A549 (cell line): ENCODE data around the gene CSTPP1. TPM values are rescaled to one million over a fixed set of nuclear protein-coding genes. Genes with fewer than 3 reads are reported as not detected.

Source experiments
- ATAC-seq, 2 experiments: fragments of 200-7000 bp in 1 of 2; fragments of >200 bp in 1 of 2; cut with Nextera tagmentation in 1 of 2; cut with Tn5 transposase in 1 of 2; 3 replicates each; pipeline versions ENCODE4 v1.8.0 to v1.9.1; 2018 to 2020; ENCODE audit warnings: mild to moderate bottlenecking in 1 of 2, moderate library complexity in 1 of 2
- CTCF ChIA-PET: fragments of 300-600 bp; sonication (Branson Sonifier 250); formaldehyde crosslinking; extraction: SDS; loops from one replicate; lab custom pipeline; 2021; ENCODE audit warnings: antibody characterized with exemption, inconsistent platforms; lab: Yijun Ruan, JAX
- POLR2A ChIA-PET: fragments of 350-600 bp; formaldehyde crosslinking; extraction: SDS; loops from one replicate; lab custom pipeline; 2021; ENCODE audit warnings: antibody characterized with exemption, inconsistent platforms; lab: Yijun Ruan, JAX
- DNase-seq, 2 experiments: peaks; one replicate each; pipeline versions ENCODE4 v3.0.0 to v3.0.0-alpha.2; 2011 to 2016; ENCODE audit warnings: low read depth in 1 of 2, low spot score in 1 of 2
- FAIRE-seq: peaks from 2 replicates; lab custom pipeline; 2011; peaks lifted over from hg19 to GRCh38; lab: Jason Lieb, UNC
- H3K27ac ChIP-seq, 2 experiments: fragments of >200 bp; sonication (Bioruptor Twin); formaldehyde crosslinking; 3 replicates each; pipeline ENCODE4 v1.5.1; 2016 to 2017
- H3K4me1 ChIP-seq: fragments of >200 bp; sonication (Bioruptor Twin); formaldehyde crosslinking; 3 replicates; pipeline ENCODE4 v1.6.1; 2016
- H3K4me2 ChIP-seq: fragments of >200 bp; sonication (Bioruptor Twin); formaldehyde crosslinking; 3 replicates; pipeline ENCODE4 v1.6.1; 2016
- H3K4me3 ChIP-seq: fragments of >200 bp; sonication (Bioruptor Twin); formaldehyde crosslinking; 3 replicates; pipeline ENCODE4 v1.5.1; 2016
- H3K9me3 ChIP-seq: fragments of >200 bp; sonication (Bioruptor Twin); formaldehyde crosslinking; 3 replicates; pipeline ENCODE4 v1.6.1; 2016
- BHLHE40 ChIP-seq: IDR thresholded peaks from 2 replicates; pipeline ENCODE4 v1.6.1; 2012; ENCODE audit warnings: low read depth, low read length, inconsistent platforms
- CBX2 ChIP-seq: fragments of 200-600 bp; sonication (generic); IDR thresholded peaks from 2 replicates; pipeline ENCODE4 v1.6.1; 2016; ENCODE audit warnings: low read depth, mild to moderate bottlenecking, borderline replicate concordance
- CEBPB ChIP-seq, 2 experiments: fragments of >200 bp in 1 of 2; sonication (Bioruptor Twin) in 1 of 2; formaldehyde crosslinking in 1 of 2; IDR thresholded peaks; 2 replicates each; pipeline ENCODE4 v1.6.1; 2012 to 2016
- CHD2 ChIP-seq: fragments of 150-350 bp; IDR thresholded peaks from 2 replicates; pipeline ENCODE4 v1.6.1; 2014; ENCODE audit warnings: low read length; ENCODE audit not compliant: partially characterized antibody
- CHD4 ChIP-seq: fragments of 200-600 bp; sonication (generic); IDR thresholded peaks from 2 replicates; pipeline ENCODE4 v1.6.1; 2016; ENCODE audit warnings: antibody characterized with exemption, mild to moderate bottlenecking, borderline replicate concordance
- EHF ChIP-seq: fragments of 250-450 bp; sonication (Bioruptor Pico); IDR thresholded peaks from 2 replicates; pipeline ENCODE4 v1.5.0; 2020; ENCODE audit warnings: mild to moderate bottlenecking
- GATA3 ChIP-seq: IDR thresholded peaks from 2 replicates; pipeline ENCODE4 v1.6.1; 2012; ENCODE audit warnings: borderline replicate concordance
- HDAC2 ChIP-seq: fragments of 200-600 bp; sonication (generic); IDR thresholded peaks from 2 replicates; pipeline ENCODE4 v1.6.1; 2016
- HMGXB4 ChIP-seq: fragments of 250-450 bp; sonication (Bioruptor Pico); IDR thresholded peaks from 2 replicates; pipeline ENCODE4 v1.5.0; 2021; ENCODE audit warnings: mild to moderate bottlenecking, moderate library complexity, borderline replicate concordance
- HOXA7 ChIP-seq: fragments of 250-450 bp; sonication (Bioruptor Pico); IDR thresholded peaks from 2 replicates; pipeline ENCODE4 v1.5.0; 2020; ENCODE audit warnings: mild to moderate bottlenecking, moderate library complexity
- JUN ChIP-seq, 2 experiments: fragments of >200 bp; sonication (Bioruptor Twin); formaldehyde crosslinking; IDR thresholded peaks; 2 replicates in 1 of 2; 3 replicates in 1 of 2; pipeline ENCODE4 v1.6.1; 2016 to 2017
- KDM1A ChIP-seq: fragments of 200-600 bp; sonication (generic); IDR thresholded peaks from 2 replicates; pipeline ENCODE4 v1.6.1; 2016; ENCODE audit warnings: low read depth, mild to moderate bottlenecking
- MYC ChIP-seq: IDR thresholded peaks from 2 replicates; pipeline ENCODE4 v1.6.1; 2012; ENCODE audit warnings: mild to moderate bottlenecking, inconsistent platforms, low read length, improper control_type of control experiment, borderline replicate concordance
- NFE2L2 ChIP-seq: fragments of 150-350 bp; conservative IDR thresholded peaks from 2 replicates; pipeline ENCODE4 v1.6.1; 2014; ENCODE audit warnings: low read length
- NPAS2 ChIP-seq: fragments of 250-450 bp; sonication (Bioruptor Pico); IDR thresholded peaks from 2 replicates; pipeline ENCODE4 v1.8.0; 2022; ENCODE audit warnings: mild to moderate bottlenecking, moderate library complexity, borderline replicate concordance
- NR3C1 ChIP-seq: fragments of >200 bp; sonication (Bioruptor Twin); formaldehyde crosslinking; IDR thresholded peaks from 3 replicates; pipeline ENCODE4 v1.6.1; 2017
- POLR2A ChIP-seq: IDR thresholded peaks from 2 replicates; pipeline ENCODE4 v1.6.1; 2012; ENCODE audit warnings: mild to moderate bottlenecking, low read length
- RARB ChIP-seq: fragments of 250-450 bp; sonication (Bioruptor Pico); IDR thresholded peaks from 2 replicates; pipeline ENCODE4 v1.8.0; 2021; ENCODE audit warnings: mild to moderate bottlenecking, moderate library complexity
- RFX5 ChIP-seq: fragments of 450-650 bp; IDR thresholded peaks from 2 replicates; pipeline ENCODE4 v1.7.1; 2014; ENCODE audit warnings: antibody characterized with exemption, mild to moderate bottlenecking, moderate library complexity
- SMC3 ChIP-seq: fragments of >200 bp; sonication (Bioruptor Twin); formaldehyde crosslinking; IDR thresholded peaks from 3 replicates; pipeline ENCODE4 v1.6.1; 2018; ENCODE audit warnings: inconsistent platforms
- TFCP2L1 ChIP-seq: fragments of 250-450 bp; sonication (Bioruptor Pico); IDR thresholded peaks from 2 replicates; pipeline ENCODE4 v1.5.0; 2021; ENCODE audit warnings: mild to moderate bottlenecking
- TP53 ChIP-seq: fragments of 250-450 bp; sonication (Bioruptor Pico); IDR thresholded peaks from 2 replicates; pipeline ENCODE4 v1.5.0; 2021; ENCODE audit warnings: mild to moderate bottlenecking, moderate library complexity
- USF2 ChIP-seq: fragments of 450-650 bp; IDR thresholded peaks from 2 replicates; pipeline ENCODE4 v1.6.1; 2014; ENCODE audit warnings: antibody characterized with exemption
- ZFP36 ChIP-seq: fragments of 450-650 bp; IDR thresholded peaks from 2 replicates; pipeline ENCODE4 v1.6.1; 2014; ENCODE audit warnings: borderline replicate concordance; ENCODE audit not compliant: partially characterized antibody
- ZNF302 ChIP-seq: fragments of 250-450 bp; sonication (Bioruptor Pico); IDR thresholded peaks from 2 replicates; pipeline ENCODE4 v1.9.0; 2021; ENCODE audit warnings: inconsistent platforms, mild to moderate bottlenecking, moderate library complexity
- WGBS: methylation state at CpG from one replicate; pipeline ENCODE4 v1.1.6; 2017; ENCODE audit errors: missing lambda C conversion rate; 5-methylcytosine and 5-hydroxymethylcytosine counted together
- polyA plus RNA-seq, 4 experiments: library from polyadenylated mRNA; depleted of rRNA in 3 of 4; stranded (reverse); fragments of >200 nt; fragmentation: RNase III in 1 of 4; extraction: RNeasy Plus Mini Kit Qiagen cat#74134 plus additional on column Dnase treatment in 1 of 4; gene quantifications; 2 replicates in 3 of 4; 3 replicates in 1 of 4; pipeline ENCODE4 v1.2.3, GENCODE V29; 2011 to 2017
- TF ChIP-seq, protein P1 (sequence below): IDR thresholded peaks from 2 replicates; pipeline ENCODE4 v1.6.1; 2012
- TF ChIP-seq, protein P2 (sequence below): IDR thresholded peaks from 2 replicates; pipeline ENCODE4 v1.6.1; 2012; ENCODE audit warnings: low read depth, borderline replicate concordance

Gene CSTPP1
- polyA plus RNA-seq, 2 of the 4 experiments (the other 2 are of a cell fraction), result 31.5 to 34.5 TPM

- no peak for TF ChIP-seq JUN (IDR thresholded peaks at IDR 0.05)
- no peak for TF ChIP-seq USF2
- no peak for TF ChIP-seq HOXA7 (CRISPR knock-in tag)
- TF ChIP-seq CHD2, result no peak
- no peak for TF ChIP-seq SMC3
- no peak for TF ChIP-seq ZFP36
These were observed 235.3 kb downstream of the CSTPP1 start (continued) for GRCh38 chr11:47171856-47172255.

- CTCF ChIA-PET, result interaction anchor here (0.8 to 3.5 kb wide), 8 partner anchors 10 to 182 kb away, joined by 3 to 40 read pairs (median 4); no protein-coding TSS in a partner anchor
These were observed 236.3 kb downstream of the CSTPP1 start for GRCh38 chr11:47172740-47173336.

GRCh38 chr11:47175746-47176327 lies 239.3 kb downstream of the CSTPP1 start:
- TF ChIP-seq NPAS2 (CRISPR knock-in tag), result no peak
- ChIA-PET POLR2A (no interaction called here), CTCF (interaction anchor here (0.8 to 10.8 kb wide), 7 partner anchors 9 to 179 kb away, joined by 3 to 173 read pairs (median 6); partner anchors contain the start of genes NR1H3 and PACSIN3)
- ATAC-seq, result no peak
- Histone ChIP-seq H3K9me3 (no peaks in the 10 kb centered on the region), H3K27ac (peak overlapping the region; percentile 94 to 100), H3K4me1 (peaks cover 14% of the 10 kb centered on the region), H3K4me2 (peak overlapping the region; percentile 92), H3K4me3 (peak overlapping the region; percentile 100)
- WGBS, result 52% methylated on average over 14 of the region's 14 CpGs
- no peak for DNase-seq
- no peak for FAIRE-seq

More at GRCh38 chr11:47172740-47173336, 236.3 kb downstream of the CSTPP1 start:
- 66% methylated on average over 6 of the region's 6 CpGs for WGBS
- no peak overlapping the region for H3K4me3 ChIP-seq
- POLR2A ChIA-PET, result no interaction called here
- ATAC-seq (no peak), FAIRE-seq (no peak), DNase-seq (no peak)
- H3K27ac ChIP-seq, result no peak overlapping the region
- no peak overlapping the region for H3K4me2 ChIP-seq
- no peaks in the 10 kb centered on the region for H3K9me3 ChIP-seq
- peaks cover 11% of the 10 kb centered on the region for H3K4me1 ChIP-seq
- no peak for TF ChIP-seq ZNF302 (CRISPR knock-in tag)
- TF ChIP-seq RFX5, result no peak

- no peaks in the 10 kb centered on the region for H3K9me3 ChIP-seq
- peak; percentile 86 to 96 for ATAC-seq
- ChIA-PET CTCF (interaction anchor here (0.9 to 10.8 kb wide), 18 partner anchors 8 to 183 kb away, joined by 3 to 173 read pairs (median 8); partner anchors contain the start of genes DDB2, NR1H3 and PACSIN3), POLR2A (interaction anchor here (1.3 kb wide), 1 partner anchor 38 kb away, joined by 4 read pairs; no protein-coding TSS in a partner anchor)
- peak within 1 kb of the TSS; percentile 94 to 100 for H3K27ac ChIP-seq
- peak within 1 kb of the TSS; percentile 100 for H3K4me3 ChIP-seq
- peaks cover 14% of the 10 kb centered on the region for H3K4me1 ChIP-seq
- peak; percentile 95 to 99 for DNase-seq
- peak within 1 kb of the TSS; percentile 92 for H3K4me2 ChIP-seq
- 1% methylated on average over 34 of the region's 89 CpGs for WGBS
- FAIRE-seq, result no peak
- TF ChIP-seq, protein P1, sequence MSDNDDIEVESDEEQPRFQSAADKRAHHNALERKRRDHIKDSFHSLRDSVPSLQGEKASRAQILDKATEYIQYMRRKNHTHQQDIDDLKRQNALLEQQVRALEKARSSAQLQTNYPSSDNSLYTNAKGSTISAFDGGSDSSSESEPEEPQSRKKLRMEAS, result no peak; the same call in 1 of the 2 replicates
- no peak for TF ChIP-seq CBX2
- no peak for TF ChIP-seq CHD4
- TF ChIP-seq TP53, result 0 out of 2 replicates have a peak, but pooled peaks have one; percentile 55
- TF ChIP-seq RARB (CRISPR knock-in tag), result no peak
- TF ChIP-seq JUN (IDR thresholded peaks at IDR 0.05), result peak; percentile 75 to 85
- TF ChIP-seq BHLHE40, result no peak
- TF ChIP-seq TFCP2L1 (CRISPR knock-in tag), result 0 out of 2 replicates have a peak, but pooled peaks have one; percentile 54
- TF ChIP-seq HDAC2, result no peak
- peak; percentile 29; the same call in 1 of the 2 replicates for TF ChIP-seq POLR2A
- TF ChIP-seq MYC, result 0 out of 2 replicates have a peak, but pooled peaks have one; percentile 29
- 0 out of 2 replicates have a peak, but pooled peaks have one; percentile 9 for TF ChIP-seq GATA3
- TF ChIP-seq, protein P2, sequence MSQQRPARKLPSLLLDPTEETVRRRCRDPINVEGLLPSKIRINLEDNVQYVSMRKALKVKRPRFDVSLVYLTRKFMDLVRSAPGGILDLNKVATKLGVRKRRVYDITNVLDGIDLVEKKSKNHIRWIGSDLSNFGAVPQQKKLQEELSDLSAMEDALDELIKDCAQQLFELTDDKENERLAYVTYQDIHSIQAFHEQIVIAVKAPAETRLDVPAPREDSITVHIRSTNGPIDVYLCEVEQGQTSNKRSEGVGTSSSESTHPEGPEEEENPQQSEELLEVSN, result peak; percentile 41; the same call in 1 of the 2 replicates
- no peak for TF ChIP-seq NR3C1
- TF ChIP-seq EHF, result no peak
- no peak for TF ChIP-seq KDM1A
- TF ChIP-seq CEBPB (IDR thresholded peaks at IDR 0.05), result no peak
- 0 out of 2 replicates have a peak, but pooled peaks have one; percentile 34 for TF ChIP-seq HMGXB4 (CRISPR knock-in tag)
- TF ChIP-seq NFE2L2, result no peak
These were observed 240.0 kb downstream of the CSTPP1 start, which contains the start of gene ARFGAP2 for GRCh38 chr11:47176328-47177228. Gene ARFGAP2, minus strand, starts transcription at chr11:47176879. Its CDS starts 26 bp downstream, at chr11:47176853.
